ENCODE data around the gene GLIS1. TPM values are rescaled to one million over a fixed set of nuclear protein-coding genes. Genes with fewer than 3 reads are reported as not detected.

GLIS1 gene
- total and polyA plus RNA-seq, 2 donors (not counting 3 experiments of a cell fraction or from before 2014, with no cell fraction given), result not detected

DNA sequence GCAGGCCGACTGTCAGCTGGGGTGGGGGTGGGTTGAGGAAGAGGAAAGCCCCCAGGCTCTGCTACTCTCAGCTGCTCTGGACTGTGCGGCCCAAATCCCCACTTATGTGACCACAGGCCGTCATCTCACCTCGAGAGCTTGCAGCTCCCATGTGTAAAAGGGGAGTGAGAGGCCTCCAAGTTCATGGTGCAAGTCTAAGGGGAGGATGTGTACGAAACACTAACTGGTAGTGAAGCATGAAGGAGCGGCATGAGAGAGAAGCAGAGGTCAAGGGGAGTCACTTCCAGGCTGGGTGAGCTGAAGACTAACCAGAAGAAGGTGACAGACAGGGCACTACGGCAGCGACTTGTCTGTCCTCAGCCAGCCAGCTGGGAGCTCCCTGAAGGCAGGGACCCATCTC, 43.8 kb downstream of the GLIS1 start:
- Histone ChIP-seq H3K27ac (ENCODE audit: insufficient read depth, low read depth, low read length) (no peak overlapping the region), H4K20me1 (replicated peaks; ENCODE audit: control insufficient read depth, extremely low read depth, insufficient read depth, low read length) (no peaks in the 10 kb centered on the region), H3K9me3 (replicated peaks; ENCODE audit: control insufficient read depth, insufficient read depth, low read length) (no peaks in the 10 kb centered on the region), H3K4me2 (ENCODE audit: insufficient read depth, low read length) (no peak overlapping the region), H3K27me3 (ENCODE audit: control insufficient read depth in 2 of 2, insufficient read depth in 2 of 2, low read length in 2 of 2) (no peaks in the 10 kb centered on the region), H3K9ac (replicated peaks; ENCODE audit: extremely low read depth, insufficient read depth, low read length) (no peak overlapping the region), H3K4me3 (replicated peaks in 1 of 3; ENCODE audit: insufficient read depth in 1 of 3, low read depth in 1 of 3, low read length in 3 of 3) (no peak overlapping the region), H3K4me1 (ENCODE audit: control insufficient read depth, extremely low read depth, insufficient read depth, low read length) (no peaks in the 10 kb centered on the region), H3K79me2 (ENCODE audit: control insufficient read depth, insufficient read depth, low read length) (no peaks in the 10 kb centered on the region), H3K36me3 (ENCODE audit: control insufficient read depth in 2 of 2, extremely low read depth in 1 of 2, insufficient read depth in 2 of 2, low read length in 2 of 2) (no peaks in the 10 kb centered on the region), H3K9me1 (replicated peaks; ENCODE audit: control insufficient read depth, extremely low read depth, insufficient read depth, low read length) (no peaks in the 10 kb centered on the region), H2AFZ (ENCODE audit: low read depth, low read length) (no peak overlapping the region)
- dilution Hi-C loops (cut with MboI; ENCODE audit: extremely low pct_ligation_motif_present, low sequenced_read_pairs) (no loop called here), intact Hi-C loops (cut with micrococcal nuclease) (no loop called here)
- BruUV-seq (replicated peaks), result no TSS peak
- POLR2A ChIA-PET, result no interaction called here
- FAIRE-seq (no peak), DNase-seq (ENCODE audit: low read depth, low spot score) (no peak)
- CTCF ChIA-PET, result interaction anchor here (1.3 to 2.6 kb wide), 2 partner anchors 19 to 21 kb away, joined by 4 to 6 read pairs; no protein-coding TSS in a partner anchor
- TF ChIP-seq MYC (IDR thresholded peaks at IDR 0.05; ENCODE audit: low read depth, low read length), result no peak
- no peak for TF ChIP-seq EZH2 (IDR thresholded peaks at IDR 0.05; ENCODE audit: borderline replicate concordance, low read depth, low read length, severe bottlenecking)
- TF ChIP-seq POLR2AphosphoS5 (IDR thresholded peaks at IDR 0.05; ENCODE audit: insufficient read depth, low read depth, low read length), result no peak
- no peak for TF ChIP-seq GATA2 (IDR thresholded peaks at IDR 0.05; ENCODE audit: insufficient read depth, insufficient read length, low read depth, low read length)
- TF ChIP-seq, protein P1, sequence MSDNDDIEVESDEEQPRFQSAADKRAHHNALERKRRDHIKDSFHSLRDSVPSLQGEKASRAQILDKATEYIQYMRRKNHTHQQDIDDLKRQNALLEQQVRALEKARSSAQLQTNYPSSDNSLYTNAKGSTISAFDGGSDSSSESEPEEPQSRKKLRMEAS (IDR thresholded peaks at IDR 0.05; ENCODE audit: insufficient read depth, insufficient read length), result no peak
- TF ChIP-seq FOS (IDR thresholded peaks at IDR 0.05; ENCODE audit: borderline replicate concordance, insufficient read depth, low read length), result no peak
- TF ChIP-seq POLR2A (IDR thresholded peaks at IDR 0.05; ENCODE audit: low read depth, low read length), result no peak

DNA sequence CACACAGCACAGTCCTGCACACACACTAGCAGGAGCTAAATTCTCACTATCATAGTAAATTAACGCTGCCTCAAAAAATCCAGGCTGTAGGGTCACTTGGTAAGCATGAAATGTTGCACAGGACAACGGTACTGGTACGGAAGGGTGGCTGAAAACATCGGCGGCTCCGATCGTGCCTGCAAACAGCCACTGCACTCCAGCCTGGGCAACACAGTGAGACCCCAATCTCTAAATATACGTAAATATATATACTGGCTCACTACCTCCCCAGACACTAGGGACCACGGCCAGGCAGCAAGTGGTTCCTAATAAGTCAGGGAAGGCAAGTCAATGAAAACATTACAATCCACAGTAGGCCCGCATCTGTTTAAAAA, 44.3 kb downstream of the GLIS1 start:
- TF ChIP-seq JUN (IDR thresholded peaks at IDR 0.05; ENCODE audit: borderline replicate concordance, insufficient read depth, insufficient read length, low read depth) (no peak), FOS (IDR thresholded peaks at IDR 0.05; ENCODE audit: borderline replicate concordance, insufficient read depth, low read length) (no peak), POLR2A (IDR thresholded peaks at IDR 0.05; ENCODE audit: low read depth, low read length) (no peak), EZH2 (IDR thresholded peaks at IDR 0.05; ENCODE audit: borderline replicate concordance, low read depth, low read length, severe bottlenecking) (no peak), GATA2 (IDR thresholded peaks at IDR 0.05; ENCODE audit: insufficient read depth, insufficient read length, low read depth, low read length) (no peak), POLR2AphosphoS5 (IDR thresholded peaks at IDR 0.05; ENCODE audit: insufficient read depth, low read depth, low read length) (no peak), MYC (IDR thresholded peaks at IDR 0.05; ENCODE audit: low read depth, low read length) (no peak)
- TF ChIP-seq, protein P1 (IDR thresholded peaks at IDR 0.05; ENCODE audit: insufficient read depth, insufficient read length), result no peak
- TF ChIP-seq, protein P2, sequence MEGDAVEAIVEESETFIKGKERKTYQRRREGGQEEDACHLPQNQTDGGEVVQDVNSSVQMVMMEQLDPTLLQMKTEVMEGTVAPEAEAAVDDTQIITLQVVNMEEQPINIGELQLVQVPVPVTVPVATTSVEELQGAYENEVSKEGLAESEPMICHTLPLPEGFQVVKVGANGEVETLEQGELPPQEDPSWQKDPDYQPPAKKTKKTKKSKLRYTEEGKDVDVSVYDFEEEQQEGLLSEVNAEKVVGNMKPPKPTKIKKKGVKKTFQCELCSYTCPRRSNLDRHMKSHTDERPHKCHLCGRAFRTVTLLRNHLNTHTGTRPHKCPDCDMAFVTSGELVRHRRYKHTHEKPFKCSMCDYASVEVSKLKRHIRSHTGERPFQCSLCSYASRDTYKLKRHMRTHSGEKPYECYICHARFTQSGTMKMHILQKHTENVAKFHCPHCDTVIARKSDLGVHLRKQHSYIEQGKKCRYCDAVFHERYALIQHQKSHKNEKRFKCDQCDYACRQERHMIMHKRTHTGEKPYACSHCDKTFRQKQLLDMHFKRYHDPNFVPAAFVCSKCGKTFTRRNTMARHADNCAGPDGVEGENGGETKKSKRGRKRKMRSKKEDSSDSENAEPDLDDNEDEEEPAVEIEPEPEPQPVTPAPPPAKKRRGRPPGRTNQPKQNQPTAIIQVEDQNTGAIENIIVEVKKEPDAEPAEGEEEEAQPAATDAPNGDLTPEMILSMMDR (IDR thresholded peaks at IDR 0.05; ENCODE audit: extremely low read depth in 1 of 2, insufficient read depth in 1 of 2, low read depth in 1 of 2, low read length in 2 of 2), result no peak
- intact Hi-C loops (cut with micrococcal nuclease), result no loop called here
- Histone ChIP-seq H3K4me1 (ENCODE audit: control insufficient read depth, extremely low read depth, insufficient read depth, low read length) (no peaks in the 10 kb centered on the region), H4K20me1 (replicated peaks; ENCODE audit: control insufficient read depth, extremely low read depth, insufficient read depth, low read length) (no peaks in the 10 kb centered on the region), H3K9me3 (replicated peaks; ENCODE audit: control insufficient read depth, insufficient read depth, low read length) (no peaks in the 10 kb centered on the region), H3K79me2 (ENCODE audit: control insufficient read depth, insufficient read depth, low read length) (no peaks in the 10 kb centered on the region), H3K27me3 (ENCODE audit: control insufficient read depth in 2 of 2, insufficient read depth in 2 of 2, low read length in 2 of 2) (no peaks in the 10 kb centered on the region), H3K27ac (ENCODE audit: insufficient read depth, low read depth, low read length) (no peak overlapping the region), H3K9me1 (replicated peaks; ENCODE audit: control insufficient read depth, extremely low read depth, insufficient read depth, low read length) (no peaks in the 10 kb centered on the region), H3K4me2 (ENCODE audit: insufficient read depth, low read length) (no peak overlapping the region), H3K9ac (replicated peaks; ENCODE audit: extremely low read depth, insufficient read depth, low read length) (no peak overlapping the region), H2AFZ (ENCODE audit: low read depth, low read length) (no peak overlapping the region), H3K4me3 (replicated peaks in 1 of 3; ENCODE audit: insufficient read depth in 1 of 3, low read depth in 1 of 3, low read length in 3 of 3) (no peak overlapping the region), H3K36me3 (ENCODE audit: control insufficient read depth in 2 of 2, extremely low read depth in 1 of 2, insufficient read depth in 2 of 2, low read length in 2 of 2) (no peaks in the 10 kb centered on the region)
- ChIA-PET POLR2A (no interaction called here), CTCF (interaction anchor here (0.8 to 2.6 kb wide), 3 partner anchors 9 to 21 kb away, joined by 3 to 6 read pairs (median 4); no protein-coding TSS in a partner anchor)
- BruUV-seq (replicated peaks), result no TSS peak
- FAIRE-seq (no peak), DNase-seq (ENCODE audit: low read depth, low spot score) (no peak)
- dilution Hi-C loops (cut with MboI; ENCODE audit: extremely low pct_ligation_motif_present, low sequenced_read_pairs), result no loop called here
